AG04450 (cell line): Measurements from ENCODE around the gene PRB2. TPM values are rescaled to one million over a fixed set of nuclear protein-coding genes. Genes with fewer than 3 reads are reported as not detected.
A peak's percentile ranks its signal among the peaks of the same experiment; 100 is the strongest.

ENCODE experiments used
- CTCF ChIA-PET: fragments of 300-600, 350-600 bp; formaldehyde crosslinking; extraction: SDS; loops from one replicate; lab custom pipeline; 2022; ENCODE audit warnings: antibody characterized with exemption, inconsistent platforms; lab: Charles Lee
- POLR2A ChIA-PET: fragments of 350-600 bp; formaldehyde crosslinking; extraction: SDS; loops from one replicate; lab custom pipeline; 2021; ENCODE audit warnings: antibody characterized with exemption, inconsistent platforms; lab: Yijun Ruan, JAX
- DNase-seq: peaks from one replicate; pipeline ENCODE4 v3.0.0-alpha.2; 2011; ENCODE audit warnings: low read depth, low spot score
- H3K27ac ChIP-seq: one replicate; pipeline ENCODE4 v1.5.1; 2012; ENCODE audit warnings: low read depth, low read length, control low read depth
- H3K27me3 ChIP-seq: one replicate; pipeline ENCODE4 v1.6.0; 2012; ENCODE audit warnings: low read length; ENCODE audit not compliant: control insufficient read depth, insufficient read depth
- H3K4me3 ChIP-seq: 2 replicates; pipeline ENCODE4 v1.5.1; 2011; ENCODE audit warnings: mild to moderate bottlenecking, low read depth, low read length, control low read depth
- H3K9me3 ChIP-seq: 2 replicates; pipeline ENCODE4 v1.5.1; 2012; ENCODE audit warnings: low read length; ENCODE audit not compliant: control insufficient read depth, insufficient read depth
- polyA plus RNA-seq: library from polyadenylated mRNA; depleted of rRNA; stranded (reverse); fragments of >200 nt; gene quantifications from 2 replicates; pipeline ENCODE4 v1.2.3, GENCODE V29; 2011; rRNA removed
- TF ChIP-seq, protein P1 (sequence below): IDR thresholded peaks from 2 replicates; pipeline ENCODE4 v1.5.1; 2011; ENCODE audit warnings: low read depth, low read length, control low read depth, inconsistent platforms

Gene PRB2
- polyA plus RNA-seq, 1 experiment, result not detected

- no peaks in the 10 kb centered on the region for H3K27me3 ChIP-seq
- no peak for DNase-seq
- TF ChIP-seq, protein P1, sequence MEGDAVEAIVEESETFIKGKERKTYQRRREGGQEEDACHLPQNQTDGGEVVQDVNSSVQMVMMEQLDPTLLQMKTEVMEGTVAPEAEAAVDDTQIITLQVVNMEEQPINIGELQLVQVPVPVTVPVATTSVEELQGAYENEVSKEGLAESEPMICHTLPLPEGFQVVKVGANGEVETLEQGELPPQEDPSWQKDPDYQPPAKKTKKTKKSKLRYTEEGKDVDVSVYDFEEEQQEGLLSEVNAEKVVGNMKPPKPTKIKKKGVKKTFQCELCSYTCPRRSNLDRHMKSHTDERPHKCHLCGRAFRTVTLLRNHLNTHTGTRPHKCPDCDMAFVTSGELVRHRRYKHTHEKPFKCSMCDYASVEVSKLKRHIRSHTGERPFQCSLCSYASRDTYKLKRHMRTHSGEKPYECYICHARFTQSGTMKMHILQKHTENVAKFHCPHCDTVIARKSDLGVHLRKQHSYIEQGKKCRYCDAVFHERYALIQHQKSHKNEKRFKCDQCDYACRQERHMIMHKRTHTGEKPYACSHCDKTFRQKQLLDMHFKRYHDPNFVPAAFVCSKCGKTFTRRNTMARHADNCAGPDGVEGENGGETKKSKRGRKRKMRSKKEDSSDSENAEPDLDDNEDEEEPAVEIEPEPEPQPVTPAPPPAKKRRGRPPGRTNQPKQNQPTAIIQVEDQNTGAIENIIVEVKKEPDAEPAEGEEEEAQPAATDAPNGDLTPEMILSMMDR, result no peak
- ChIA-PET POLR2A (no interaction called here), CTCF (no interaction called here)
- H3K27ac ChIP-seq, result no peak overlapping the region
- H3K9me3 ChIP-seq, result no peaks in the 10 kb centered on the region
- H3K4me3 ChIP-seq, result no peak overlapping the region
Measured at GRCh38 chr12:11348439-11348838, 46.9 kb downstream of the PRB2 start.

DNA sequence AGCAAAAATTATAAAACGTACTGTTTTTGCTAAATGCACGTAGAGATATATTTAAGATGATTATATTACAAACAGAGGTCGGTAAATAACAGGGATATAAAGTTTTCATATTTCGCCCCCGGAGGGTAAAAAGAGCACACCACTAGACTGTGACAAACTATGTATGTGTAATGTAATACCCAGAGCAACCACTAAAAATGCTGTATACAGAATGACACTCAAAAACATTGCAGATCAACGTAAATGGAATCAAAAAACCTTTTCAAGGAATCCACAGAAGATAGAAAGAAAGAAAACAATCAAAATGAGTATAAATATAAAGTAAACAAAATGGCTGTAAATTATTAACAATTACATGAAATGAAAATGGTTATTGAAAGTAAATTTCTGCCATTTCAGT lies 47.6 kb downstream of the PRB2 start:
- no peak for DNase-seq
- H3K27ac ChIP-seq, result no peak overlapping the region
- CTCF ChIA-PET, result no interaction called here
- H3K9me3 ChIP-seq, result no peaks in the 10 kb centered on the region
- TF ChIP-seq, protein P1, result peak; percentile 5; the same call in 1 of the 2 replicates
- POLR2A ChIA-PET, result no interaction called here
- H3K27me3 ChIP-seq, result no peaks in the 10 kb centered on the region
- H3K4me3 ChIP-seq, result no peak overlapping the region

GRCh38 chr12:11344500-11344899 lies 50.9 kb downstream of the PRB2 start:
- Histone ChIP-seq H3K27me3 (no peaks in the 10 kb centered on the region), H3K27ac (no peak overlapping the region), H3K9me3 (no peaks in the 10 kb centered on the region), H3K4me3 (no peak overlapping the region)
- TF ChIP-seq, protein P1, result no peak
- no peak for DNase-seq
- ChIA-PET CTCF (no interaction called here), POLR2A (no interaction called here)

Other genes starting within 250 kb of the PRB2 start
- gene SMIM10L1, start 224.4 kb downstream of the PRB2 start, polyA plus RNA-seq, result 4.8 and 6.4 TPM in 2 replicates
- gene TAS2R42, start 208.6 kb downstream of the PRB2 start, polyA plus RNA-seq, result not detected in 2 replicates
- gene PRB3, start 125.9 kb downstream of the PRB2 start, polyA plus RNA-seq, result not detected in 2 replicates
- not detected in 2 replicates for gene PRB4, start 85.1 kb downstream of the PRB2 start, polyA plus RNA-seq